Spinal cord (tissue), 10 donors: ENCODE measurements around the gene THSD7A. TPM values are rescaled to one million over a fixed set of nuclear protein-coding genes. Genes with fewer than 3 reads are reported as not detected.

Source experiments
- DNase-seq, 6 donors: peaks; one replicate each; pipeline versions ENCODE4 v3.0.0 to v3.0.0-alpha.2; 2013 to 2015; ENCODE audit warnings: low spot score in 6 of 6, low read depth in 4 of 6
- H3K27ac ChIP-seq: one replicate; pipeline ENCODE4 v1.5.1; 2013; ENCODE audit warnings: low read depth, low read length, control low read depth
- H3K27me3 ChIP-seq: one replicate; pipeline ENCODE4 v1.6.1; 2013; ENCODE audit warnings: low read length; ENCODE audit not compliant: control insufficient read depth, insufficient read depth
- H3K36me3 ChIP-seq: one replicate; pipeline ENCODE4 v1.6.1; 2013; ENCODE audit warnings: low read length; ENCODE audit not compliant: control insufficient read depth, insufficient read depth
- H3K4me1 ChIP-seq: one replicate; pipeline ENCODE4 v1.6.1; 2013; ENCODE audit warnings: low read length; ENCODE audit not compliant: control insufficient read depth, insufficient read depth
- H3K4me3 ChIP-seq: one replicate; pipeline ENCODE4 v1.5.1; 2013; ENCODE audit warnings: low read depth, low read length, control low read depth
- H3K9me3 ChIP-seq: one replicate; pipeline ENCODE4 v1.6.1; 2013; ENCODE audit warnings: low read length; ENCODE audit not compliant: control insufficient read depth, insufficient read depth
- WGBS: methylation state at CpG from one replicate; pipeline ENCODE4 v1.1.5; 2013; ENCODE audit warnings: missing lambda C conversion rate; ENCODE audit not compliant: insufficient coverage; 5-methylcytosine and 5-hydroxymethylcytosine counted together
- polyA plus RNA-seq, 2 donors: library from polyadenylated mRNA; unstranded; fragments of 120-200 nt; gene quantifications; one replicate each; pipeline ENCODE4 v1.2.1, GENCODE V29; 2013; ENCODE audit not compliant: insufficient read length in 2 of 2
- total RNA-seq, 2 donors: library from RNA; depleted of rRNA in 1 of 2; stranded (reverse); fragments of 120-200 nt in 1 of 2; fragments of >200 nt in 1 of 2; gene quantifications; one replicate each; pipeline versions ENCODE4 v1.2.3 to v1.2.4, GENCODE V29; 2013 to 2014
- donor health status: healthy.

Gene THSD7A
- total and polyA plus RNA-seq, 4 donors = 15.7 to 50.5 (median 20.4) TPM

DNA sequence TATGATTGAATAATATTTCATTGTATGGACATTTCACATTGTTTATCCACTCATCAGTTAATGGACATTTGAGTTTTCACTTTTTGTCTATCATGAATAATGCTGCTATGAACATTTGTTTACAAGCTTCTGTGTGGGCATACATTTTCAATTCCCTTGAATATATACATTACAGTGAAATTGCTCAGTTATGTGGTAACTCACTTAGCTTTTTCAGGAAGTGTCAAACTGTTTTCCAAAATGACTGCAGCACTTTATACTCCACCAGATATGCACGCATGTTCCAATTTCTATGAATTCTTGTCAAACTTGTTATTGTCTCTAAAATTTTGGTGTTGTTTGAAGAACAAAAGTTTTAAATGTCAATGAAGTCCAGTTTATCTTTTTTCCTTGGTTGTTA is 401.2 kb downstream of the THSD7A start:
- Histone ChIP-seq H3K36me3 (no peaks in the 10 kb centered on the region), H3K27me3 (no peaks in the 10 kb centered on the region), H3K9me3 (no peaks in the 10 kb centered on the region), H3K4me3 (no peak overlapping the region), H3K4me1 (no peaks in the 10 kb centered on the region), H3K27ac (no peak overlapping the region)
- DNase-seq = no peak
- WGBS = no CpG with 5 or more reads among the region's 1 CpG

DNA sequence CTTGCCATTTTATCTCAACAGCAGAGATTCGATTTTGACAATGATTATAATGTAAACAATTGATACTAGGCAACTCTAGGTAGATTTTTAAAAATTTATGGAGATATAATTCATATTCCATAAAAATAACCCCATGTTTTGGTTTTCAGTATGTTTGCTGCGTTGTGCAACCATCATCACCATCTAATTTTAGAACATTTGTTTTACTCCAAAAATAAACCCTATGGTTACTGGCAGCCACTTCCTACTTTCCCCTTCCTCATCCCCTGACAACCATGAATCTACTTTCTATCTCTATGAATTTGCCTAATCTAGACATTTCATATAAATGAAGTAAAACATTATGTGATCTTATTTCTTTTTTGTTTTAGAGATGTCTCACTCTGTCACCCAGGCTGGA is 401.9 kb downstream of the THSD7A start:
- WGBS = no CpG with 5 or more reads among the region's 2 CpGs
- no peak overlapping the region for H3K27ac ChIP-seq
- H3K27me3 ChIP-seq = no peaks in the 10 kb centered on the region
- no peaks in the 10 kb centered on the region for H3K36me3 ChIP-seq
- H3K9me3 ChIP-seq = no peaks in the 10 kb centered on the region
- H3K4me3 ChIP-seq = no peak overlapping the region
- no peaks in the 10 kb centered on the region for H3K4me1 ChIP-seq
- no peak for DNase-seq

DNA sequence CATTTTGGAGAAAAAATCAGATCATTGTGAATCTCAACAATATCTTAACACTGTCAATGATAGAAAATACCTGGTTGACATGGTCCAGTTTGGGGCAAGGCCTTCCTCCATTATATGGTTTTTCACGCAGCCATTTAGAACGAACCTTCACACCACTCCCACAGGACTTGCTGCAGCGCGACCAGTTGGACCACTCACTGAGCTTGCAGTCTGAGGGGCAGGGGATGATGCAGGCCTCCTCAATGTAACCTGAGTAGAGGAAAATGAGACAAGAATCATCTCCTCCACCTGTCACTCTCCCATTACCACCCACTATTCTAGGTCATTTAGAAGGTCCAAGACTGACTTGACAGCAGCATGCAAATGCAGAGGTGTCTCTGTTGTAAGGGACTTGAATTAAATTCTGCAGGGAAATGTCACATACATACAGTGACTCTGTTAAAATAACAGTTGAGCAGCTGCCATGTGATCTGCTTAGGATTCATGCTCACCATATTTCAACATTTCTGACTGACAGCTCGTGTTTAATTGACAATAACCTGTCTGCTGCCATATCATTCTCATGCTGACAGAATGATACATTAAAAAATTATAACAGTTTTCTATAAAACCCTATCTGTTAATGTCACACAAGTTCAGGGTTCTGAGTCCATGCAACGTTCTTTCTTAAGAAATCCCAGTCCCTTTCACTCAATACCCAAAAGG is 403.0 kb downstream of the THSD7A start:
- Histone ChIP-seq H3K4me3 (no peak overlapping the region), H3K4me1 (no peaks in the 10 kb centered on the region), H3K9me3 (no peaks in the 10 kb centered on the region), H3K27me3 (no peaks in the 10 kb centered on the region), H3K36me3 (no peaks in the 10 kb centered on the region), H3K27ac (no peak overlapping the region)
- WGBS = 95% methylated on average over 5 of the region's 6 CpGs
- DNase-seq = peak in 1 of 6 donors; percentile 60

DNA sequence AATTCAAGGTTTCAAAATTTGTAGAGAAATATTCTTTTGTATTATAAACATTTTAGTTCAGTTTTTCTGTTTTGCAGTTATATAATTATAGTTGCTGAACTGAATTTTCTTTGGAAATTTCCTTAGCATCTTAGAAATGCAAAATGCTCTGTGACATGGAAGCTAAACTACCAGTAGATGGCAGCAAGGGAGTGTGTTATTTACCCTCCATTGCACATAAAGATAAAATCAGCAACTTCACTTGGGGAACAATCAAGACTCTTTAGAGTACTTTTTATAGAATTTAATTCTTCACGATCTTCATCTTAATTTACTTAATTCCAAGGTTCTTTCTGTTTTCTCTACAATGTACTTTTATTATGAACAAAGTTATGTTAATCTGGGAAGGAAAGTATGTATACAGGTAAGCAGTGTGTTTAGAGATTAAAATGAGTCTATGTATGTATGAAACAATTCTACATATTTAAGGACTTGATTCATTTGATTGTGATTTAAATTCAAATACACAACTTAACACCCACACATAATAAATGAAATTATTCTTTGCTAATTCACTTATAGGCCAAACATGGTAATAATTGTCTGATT is 404.2 kb downstream of the THSD7A start:
- no peak overlapping the region for H3K4me3 ChIP-seq
- peak; percentile 36 to 96 (median 58) for DNase-seq
- no peaks in the 10 kb centered on the region for H3K9me3 ChIP-seq
- no peaks in the 10 kb centered on the region for H3K4me1 ChIP-seq
- H3K27ac ChIP-seq = no peak overlapping the region
- H3K36me3 ChIP-seq = no peaks in the 10 kb centered on the region
- H3K27me3 ChIP-seq = no peaks in the 10 kb centered on the region
- no CpG with 5 or more reads among the region's 1 CpG for WGBS

DNA sequence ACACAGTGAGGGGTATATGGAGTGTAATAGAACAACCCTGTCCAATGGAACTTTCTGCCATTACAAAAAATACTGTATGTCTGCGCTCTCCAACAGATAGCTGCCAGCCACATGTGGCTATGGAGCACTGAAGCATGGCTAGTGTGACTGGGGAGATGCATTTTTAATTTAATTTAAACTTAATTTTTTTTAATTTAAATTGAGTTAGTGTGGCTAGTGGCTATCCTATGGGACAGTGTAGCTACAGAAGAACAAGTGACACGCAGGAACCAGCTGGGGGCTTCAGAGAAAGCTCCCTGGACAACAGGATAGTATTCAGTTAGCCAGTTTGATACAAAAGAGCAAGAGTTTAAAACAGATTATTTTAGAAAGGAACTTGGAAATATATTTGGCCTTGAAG is 408.0 kb downstream of the THSD7A start:
- peaks cover 6% of the 10 kb centered on the region for H3K9me3 ChIP-seq
- H3K4me1 ChIP-seq = no peaks in the 10 kb centered on the region
- H3K27ac ChIP-seq = no peak overlapping the region
- no peaks in the 10 kb centered on the region for H3K27me3 ChIP-seq
- WGBS = 83% methylated on average over 1 of the region's 2 CpGs
- peaks cover 7% of the 10 kb centered on the region for H3K36me3 ChIP-seq
- H3K4me3 ChIP-seq = no peak overlapping the region
- no peak for DNase-seq

DNA sequence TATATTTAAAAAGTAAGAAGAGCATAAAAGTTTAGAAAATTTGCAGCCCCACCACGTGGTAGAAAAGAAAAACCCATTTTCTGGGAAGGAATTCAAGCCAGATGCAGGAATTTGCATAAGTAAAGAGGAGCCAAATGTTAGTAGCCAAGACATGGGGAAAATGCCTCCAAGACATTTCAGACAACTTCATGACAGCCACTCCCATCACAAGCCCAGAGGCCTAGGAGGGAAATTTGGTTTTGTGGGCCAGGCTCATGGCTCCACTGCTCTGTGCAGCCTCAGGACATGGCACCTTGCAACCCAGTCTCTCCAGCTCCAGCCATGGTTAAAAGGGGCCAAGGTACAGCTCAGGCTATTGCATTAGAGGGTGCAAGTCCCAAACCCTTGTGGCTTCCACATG is 411.9 kb downstream of the THSD7A start:
- H3K9me3 ChIP-seq = peaks cover 6% of the 10 kb centered on the region
- no CpG with 5 or more reads among the region's 1 CpG for WGBS

DNA sequence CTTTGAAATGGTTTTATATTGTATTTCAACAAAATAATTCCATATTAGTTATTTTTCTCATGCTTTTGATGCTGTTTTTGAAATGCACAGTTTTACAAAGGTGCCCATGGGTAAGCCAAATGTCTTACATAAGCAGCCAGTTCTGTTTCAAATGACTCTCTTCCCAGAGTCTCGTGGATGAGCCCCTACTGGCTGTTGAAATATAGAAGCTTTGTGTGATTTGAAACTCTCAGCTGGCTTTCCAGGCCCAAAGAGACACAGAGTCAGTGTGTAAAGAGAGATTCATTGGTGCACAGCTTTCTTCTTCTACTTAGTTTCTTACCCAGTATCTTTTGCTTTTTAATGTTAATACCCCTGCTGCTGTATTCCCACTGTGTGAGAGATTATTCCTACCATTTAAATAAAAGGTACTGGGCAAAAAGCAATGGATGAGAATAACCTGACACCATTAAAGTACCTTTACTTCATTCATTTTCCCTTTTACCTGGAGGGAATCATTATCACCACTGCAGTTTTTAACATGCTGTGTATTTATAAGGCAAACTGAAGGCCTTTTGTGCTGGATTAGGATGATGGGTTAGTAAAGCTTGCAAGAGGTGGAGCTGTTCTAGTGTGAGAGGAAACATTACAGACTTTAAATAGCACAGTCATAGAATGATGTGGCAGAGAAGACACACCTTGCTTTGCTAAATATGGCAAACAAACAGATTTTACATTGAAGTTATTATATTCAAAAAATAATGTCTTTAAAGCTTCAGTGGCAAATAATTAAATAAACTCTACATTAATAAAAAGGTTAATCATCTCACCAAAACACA is 415.1 kb downstream of the THSD7A start:
- Histone ChIP-seq H3K9me3 (peaks cover 6% of the 10 kb centered on the region), H3K36me3 (peaks cover 7% of the 10 kb centered on the region), H3K4me1 (no peaks in the 10 kb centered on the region), H3K4me3 (no peak overlapping the region), H3K27ac (no peak overlapping the region), H3K27me3 (no peaks in the 10 kb centered on the region)
- WGBS = 20% methylated on average over 1 of the region's 1 CpG
- peak in 2 of 6 donors; percentile 45 to 69 for DNase-seq

More for the DNA sequence above, 411.9 kb downstream of the THSD7A start:
- Histone ChIP-seq H3K4me1 (no peaks in the 10 kb centered on the region), H3K27me3 (no peaks in the 10 kb centered on the region), H3K27ac (no peak overlapping the region), H3K4me3 (no peak overlapping the region), H3K36me3 (peaks cover 7% of the 10 kb centered on the region)
- DNase-seq = no peak

DNA sequence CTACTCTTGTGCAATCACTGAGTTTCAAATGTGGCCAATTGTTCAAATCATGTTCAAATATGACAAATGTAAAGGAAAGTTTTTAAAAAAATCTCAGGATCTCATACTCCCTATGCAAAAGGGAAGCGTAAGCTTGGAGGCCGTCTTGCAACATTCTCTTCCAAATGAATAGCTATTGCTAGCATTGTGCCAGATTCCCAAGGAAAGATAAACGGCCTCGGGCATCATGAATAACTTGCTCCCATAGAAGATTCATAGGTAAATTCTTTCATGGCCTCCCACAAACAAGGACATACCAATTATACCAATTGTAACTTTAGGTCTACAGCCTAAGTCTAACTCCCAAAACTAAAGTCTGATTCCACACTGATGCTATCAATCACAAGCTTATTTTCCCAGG is 416.9 kb downstream of the THSD7A start:
- Histone ChIP-seq H3K36me3 (peaks cover under 1% of the 10 kb centered on the region), H3K4me3 (no peak overlapping the region), H3K9me3 (no peaks in the 10 kb centered on the region), H3K27ac (no peak overlapping the region), H3K4me1 (no peaks in the 10 kb centered on the region), H3K27me3 (no peaks in the 10 kb centered on the region)
- DNase-seq = no peak
- WGBS = 89% methylated on average over 4 of the region's 4 CpGs

DNA sequence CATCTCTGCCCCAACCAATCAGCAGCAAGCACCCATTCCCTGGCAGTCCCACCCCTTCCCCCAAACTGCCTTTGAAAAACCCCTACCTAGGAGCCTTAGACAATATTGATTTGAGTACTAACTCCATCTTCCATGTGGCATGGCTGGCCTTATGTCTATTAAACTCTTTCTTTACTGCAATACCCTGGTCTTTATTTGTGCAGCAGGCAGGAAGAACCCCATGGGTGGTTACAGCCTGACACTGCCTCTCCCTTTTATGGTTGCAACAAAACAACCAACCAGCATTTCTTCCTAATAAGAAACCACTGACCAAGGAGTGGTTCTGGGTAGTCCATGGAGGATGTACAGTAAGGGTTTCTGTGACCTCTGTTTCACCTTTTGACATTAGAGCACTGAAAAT is 418.1 kb downstream of the THSD7A start:
- H3K27ac ChIP-seq = no peak overlapping the region
- no peaks in the 10 kb centered on the region for H3K36me3 ChIP-seq
- no peaks in the 10 kb centered on the region for H3K9me3 ChIP-seq
- H3K4me3 ChIP-seq = no peak overlapping the region
- H3K4me1 ChIP-seq = no peaks in the 10 kb centered on the region
- DNase-seq = no peak
- H3K27me3 ChIP-seq = no peaks in the 10 kb centered on the region
